ENCODE results near the gene MTA1.

MTA1 gene

GRCh38 chr14:105498430-105499255 is 79.0 kb downstream of the MTA1 start:
- DNase-seq (ENCODE audit: low read depth): peak; percentile 2
- no peak overlapping the region for H3K4me3 ChIP-seq (ENCODE audit: low read depth, low read length)
- TF ChIP-seq CTCF (IDR thresholded peaks at IDR 0.05; ENCODE audit: low read depth, low read length) (no peak), MAX (IDR thresholded peaks at IDR 0.05; ENCODE audit: low read depth, low read length) (no peak), MYC (IDR thresholded peaks at IDR 0.05; ENCODE audit: low read depth, low read length) (no peak), POLR2A (IDR thresholded peaks at IDR 0.05; ENCODE audit: extremely low read depth, insufficient read length) (no peak)

- DNase-seq (ENCODE audit: low read depth): no peak
- TF ChIP-seq CTCF (IDR thresholded peaks at IDR 0.05; ENCODE audit: low read depth, low read length) (no peak), POLR2A (IDR thresholded peaks at IDR 0.05; ENCODE audit: extremely low read depth, insufficient read length) (no peak), MYC (IDR thresholded peaks at IDR 0.05; ENCODE audit: low read depth, low read length) (no peak), MAX (IDR thresholded peaks at IDR 0.05; ENCODE audit: low read depth, low read length) (no peak)
- no peak overlapping the region for H3K4me3 ChIP-seq (ENCODE audit: low read depth, low read length)
Observed at GRCh38 chr14:105499256-105500035, 79.8 kb downstream of the MTA1 start.

GRCh38 chr14:105500036-105500725 is 80.6 kb downstream of the MTA1 start:
- TF ChIP-seq MYC (IDR thresholded peaks at IDR 0.05; ENCODE audit: low read depth, low read length) (no peak), POLR2A (IDR thresholded peaks at IDR 0.05; ENCODE audit: extremely low read depth, insufficient read length) (no peak), MAX (IDR thresholded peaks at IDR 0.05; ENCODE audit: low read depth, low read length) (no peak), CTCF (IDR thresholded peaks at IDR 0.05; ENCODE audit: low read depth, low read length) (no peak)
- H3K4me3 ChIP-seq (ENCODE audit: low read depth, low read length): no peak overlapping the region

GRCh38 chr14:105500726-105501101 is 81.1 kb downstream of the MTA1 start:
- DNase-seq (ENCODE audit: low read depth): peak; percentile 9
- no peak for TF ChIP-seq POLR2A (IDR thresholded peaks at IDR 0.05; ENCODE audit: extremely low read depth, insufficient read length)
- TF ChIP-seq MAX (IDR thresholded peaks at IDR 0.05; ENCODE audit: low read depth, low read length): no peak
- no peak overlapping the region for H3K4me3 ChIP-seq (ENCODE audit: low read depth, low read length)

More at GRCh38 chr14:105500036-105500725, 80.6 kb downstream of the MTA1 start:
- DNase-seq (ENCODE audit: low read depth): no peak

DNA sequence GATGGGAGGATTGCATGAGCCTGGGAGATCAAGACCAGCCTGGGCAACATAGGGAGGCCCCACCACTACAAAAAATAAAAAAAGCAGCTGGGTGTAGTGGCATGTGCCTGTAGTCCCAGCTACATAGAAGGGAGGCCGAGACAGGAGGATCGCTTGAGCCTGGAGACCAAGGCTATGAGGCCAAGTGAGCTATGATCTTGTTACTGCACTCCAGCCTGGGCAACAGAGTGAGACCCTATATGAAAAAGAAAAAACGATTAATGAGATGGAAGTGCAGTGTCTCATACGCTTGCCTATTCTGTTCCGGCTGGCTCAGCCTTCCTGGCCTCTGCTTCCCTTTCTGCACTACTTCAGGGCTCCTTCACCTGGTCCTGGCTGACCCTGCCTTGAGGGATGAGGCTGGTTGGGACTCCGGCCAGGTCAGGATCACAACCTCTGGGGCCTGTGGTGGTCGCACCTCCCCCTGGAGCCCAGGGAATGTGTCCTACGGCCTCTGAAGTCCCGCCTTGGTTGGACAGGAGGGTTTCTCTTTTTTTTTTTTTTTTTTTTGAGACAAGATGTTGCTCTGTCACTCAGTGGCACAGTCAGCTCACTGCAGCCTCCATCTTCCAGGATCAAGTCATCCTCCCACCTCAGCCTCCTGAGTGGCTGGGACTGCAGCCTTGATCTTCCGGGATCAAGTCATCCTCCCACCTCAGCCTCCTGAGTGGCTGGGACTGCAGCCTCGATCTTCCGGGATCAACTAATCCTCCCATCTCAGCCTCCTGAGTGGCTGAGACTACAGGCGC is 82.1 kb downstream of the MTA1 start:
- no peak overlapping the region for H3K4me3 ChIP-seq (ENCODE audit: low read depth, low read length)
- TF ChIP-seq MYC (IDR thresholded peaks at IDR 0.05; ENCODE audit: low read depth, low read length): no peak
- TF ChIP-seq POLR2A (IDR thresholded peaks at IDR 0.05; ENCODE audit: extremely low read depth, insufficient read length): no peak
- TF ChIP-seq CTCF (IDR thresholded peaks at IDR 0.05; ENCODE audit: low read depth, low read length): no peak
- DNase-seq (ENCODE audit: low read depth): peak; percentile 8

Measured in NB4 (cell line).